OCI-LY7 (cell line): ENCODE data around the gene FHOD3. TPM values are rescaled to one million over a fixed set of nuclear protein-coding genes. Genes with fewer than 3 reads are reported as not detected.

Experiments used
- BruUV-seq: library from RNA; stranded (reverse); fragments of 400-500 nt; replicated peaks from 2 replicates; lab custom pipeline; 2021; lab: Mats Ljungman, UMichigan
- CTCF ChIA-PET: fragments of 300-600 bp; sonication (Branson Sonifier 250); formaldehyde crosslinking; loops from one replicate; lab custom pipeline; 2022; ENCODE audit warnings: antibody characterized with exemption; ENCODE audit not compliant: unreplicated experiment; lab: Charles Lee
- POLR2A ChIA-PET: fragments of 300-600 bp; sonication (Branson Sonifier 250); formaldehyde crosslinking; loops from one replicate; lab custom pipeline; 2022; ENCODE audit warnings: antibody characterized with exemption; lab: Charles Lee
- DNase-seq: peaks from one replicate; pipeline ENCODE4 v3.0.0-alpha.2; 2015; ENCODE audit warnings: low spot score
- H2AFZ ChIP-seq: fragments of 200-600 bp; sonication (generic), shearing (Covaris generic); 2 replicates; pipeline ENCODE4 v1.6.1; 2014; ENCODE audit warnings: mild to moderate bottlenecking, antibody characterized with exemption, low read length, moderate library complexity
- H3K27ac ChIP-seq: fragments of 200-600 bp; sonication (generic); 2 replicates; pipeline ENCODE4 v1.5.1; 2014; ENCODE audit warnings: mixed run types, low read depth, mild to moderate bottlenecking, moderate library complexity, low read length, inconsistent platforms; ENCODE audit not compliant: poor library complexity, severe bottlenecking
- H3K36me3 ChIP-seq: fragments of 200-600 bp; sonication (generic); 2 replicates; pipeline ENCODE4 v1.6.1; 2014; ENCODE audit warnings: mild to moderate bottlenecking, antibody characterized with exemption, low read length, moderate library complexity, mixed read lengths; ENCODE audit not compliant: insufficient read depth
- H3K4me1 ChIP-seq: fragments of 200-600 bp; sonication (generic); 2 replicates; pipeline ENCODE4 v1.5.1; 2014; ENCODE audit warnings: mild to moderate bottlenecking, low read length; ENCODE audit not compliant: insufficient read depth, poor library complexity, severe bottlenecking
- H3K4me2 ChIP-seq: fragments of 200-600 bp; sonication (generic); 2 replicates; pipeline ENCODE4 v1.6.1; 2014; ENCODE audit warnings: mild to moderate bottlenecking, low read length
- H3K4me3 ChIP-seq: fragments of 200-600 bp; sonication (generic); 2 replicates; pipeline ENCODE4 v1.5.1; 2014; ENCODE audit warnings: mild to moderate bottlenecking, low read depth, low read length; ENCODE audit not compliant: poor library complexity, severe bottlenecking
- H3K79me2 ChIP-seq: fragments of 200-600 bp; sonication (generic); 2 replicates; pipeline ENCODE4 v1.6.1; 2016; ENCODE audit warnings: low read depth, mild to moderate bottlenecking, low read length, moderate library complexity, mixed read lengths; ENCODE audit not compliant: insufficient read depth
- H3K9me2 ChIP-seq: fragments of 200-600 bp; sonication (generic); 2 replicates; pipeline ENCODE4 v1.6.1; 2016; ENCODE audit warnings: mild to moderate bottlenecking, low read length, mixed read lengths; ENCODE audit not compliant: insufficient read depth
- H3K9me3 ChIP-seq: fragments of 200-600 bp; sonication (generic); 2 replicates; pipeline ENCODE4 v1.6.1; 2014; ENCODE audit warnings: mild to moderate bottlenecking, mixed run types, low read length, mixed read lengths
- H4K20me1 ChIP-seq: fragments of 200-600 bp; sonication (generic); 2 replicates; pipeline ENCODE4 v1.6.1; 2014; ENCODE audit warnings: mild to moderate bottlenecking, antibody characterized with exemption, low read length, moderate library complexity, mixed read lengths; ENCODE audit not compliant: insufficient read depth
- CTCF ChIP-seq: fragments of 200-600 bp; sonication (generic); conservative IDR thresholded peaks from 2 replicates; pipeline ENCODE4 v1.5.1; 2014; ENCODE audit warnings: mild to moderate bottlenecking, antibody characterized with exemption, low read length, moderate library complexity, mixed read lengths
- EZH2phosphoT487 ChIP-seq: fragments of 200-600 bp; sonication (generic); IDR thresholded peaks from 2 replicates; pipeline ENCODE4 v1.6.1; 2018; ENCODE audit warnings: low read depth, borderline replicate concordance, mild to moderate bottlenecking, mixed run types, antibody characterized with exemption, low read length, moderate library complexity, mixed read lengths
- intact Hi-C: fragments of 100-400 bp; cut with micrococcal nuclease; formaldehyde crosslinking; loops from one replicate; pipeline ENCODE4 v1.10.0; 2022; ENCODE audit not compliant: unreplicated experiment
- total RNA-seq, 2 experiments: library from RNA; depleted of rRNA in 1 of 2; stranded (reverse); fragments of >200 nt in 1 of 2; shearing (Covaris generic) in 1 of 2; gene quantifications; 2 replicates each; pipeline ENCODE4 v1.2.3, GENCODE V29; 2014 to 2022

FHOD3 gene
- total RNA-seq, 2 experiments from 2014 or later: 0.06 to 2.4 TPM

GRCh38 chr18:36711813-36712444 is 414.4 kb downstream of the FHOD3 start:
- ChIA-PET CTCF (no interaction called here), POLR2A (interaction anchor here (0.6 kb wide), 1 partner anchor 16 kb away, joined by 3 read pairs; no protein-coding TSS in a partner anchor)
- Histone ChIP-seq H3K4me2 (no peak overlapping the region), H2AFZ (no peak overlapping the region), H4K20me1 (no peaks in the 10 kb centered on the region), H3K4me1 (peaks cover 3% of the 10 kb centered on the region), H3K9me3 (no peaks in the 10 kb centered on the region), H3K27ac (no peak overlapping the region), H3K36me3 (no peaks in the 10 kb centered on the region), H3K9me2 (no peaks in the 10 kb centered on the region), H3K79me2 (no peaks in the 10 kb centered on the region), H3K4me3 (no peak overlapping the region)
- no peak for DNase-seq
- no peak for TF ChIP-seq CTCF
- TF ChIP-seq EZH2phosphoT487: no peak
- intact Hi-C loops: no loop called here
- BruUV-seq: no TSS peak

- no TSS peak for BruUV-seq
- H3K79me2 ChIP-seq: no peaks in the 10 kb centered on the region
- H3K27ac ChIP-seq: no peak overlapping the region
- H3K4me2 ChIP-seq: no peak overlapping the region
- no peaks in the 10 kb centered on the region for H3K9me3 ChIP-seq
- TF ChIP-seq EZH2phosphoT487 (no peak), CTCF (no peak)
- H3K4me3 ChIP-seq: no peak overlapping the region
- no peak overlapping the region for H2AFZ ChIP-seq
- POLR2A ChIA-PET: interaction anchor here (1.1 kb wide), 1 partner anchor 19 kb away, joined by 3 read pairs; no protein-coding TSS in a partner anchor
- no peak for DNase-seq
- peaks cover 13% of the 10 kb centered on the region for H3K4me1 ChIP-seq
- intact Hi-C loops: no loop called here
- no peaks in the 10 kb centered on the region for H3K36me3 ChIP-seq
- H4K20me1 ChIP-seq: no peaks in the 10 kb centered on the region
- CTCF ChIA-PET: no interaction called here
- H3K9me2 ChIP-seq: no peaks in the 10 kb centered on the region
Measured at GRCh38 chr18:36714476-36714875, 417.0 kb downstream of the FHOD3 start.

GRCh38 chr18:36717422-36718110 is 420.1 kb downstream of the FHOD3 start:
- no peak overlapping the region for H3K27ac ChIP-seq
- intact Hi-C loops: loop anchor here (2.0 kb wide), 1 partner anchor 25 kb away; no protein-coding TSS in a partner anchor
- CTCF ChIA-PET: interaction anchor here (0.8 kb wide), 1 partner anchor 17 kb away, joined by 3 read pairs; no protein-coding TSS in a partner anchor

More at GRCh38 chr18:36717422-36718110, 420.1 kb downstream of the FHOD3 start:
- Histone ChIP-seq H3K79me2 (no peaks in the 10 kb centered on the region), H3K9me2 (no peaks in the 10 kb centered on the region), H3K4me3 (no peak overlapping the region), H3K9me3 (no peaks in the 10 kb centered on the region), H4K20me1 (no peaks in the 10 kb centered on the region), H2AFZ (no peak overlapping the region), H3K36me3 (no peaks in the 10 kb centered on the region), H3K4me2 (peak overlapping the region; percentile 34; the same call in 1 of the 2 replicates), H3K4me1 (peaks cover 13% of the 10 kb centered on the region)
- TF ChIP-seq CTCF (no peak), EZH2phosphoT487 (no peak)
- POLR2A ChIA-PET: no interaction called here
- DNase-seq: peak; percentile 13
- BruUV-seq: no TSS peak
